ENCODE data around the gene ZDHHC18.

ZDHHC18 gene

GRCh38 chr1:26889551-26890466 lies 63.3 kb downstream of the ZDHHC18 start, which contains the start of gene GPN2 (continued):
- TF ChIP-seq ZSCAN4 (tag by site-specific recombination; IDR thresholded peaks at IDR 0.05) (no peak), ZBTB17 (tag by site-specific recombination; IDR thresholded peaks at IDR 0.05) (peak; percentile 76; the same call in 1 of the 2 replicates), ZNF394 (tag by site-specific recombination; IDR thresholded peaks at IDR 0.05; ENCODE audit: borderline replicate concordance) (peak; percentile 67), MYNN (tag by site-specific recombination; IDR thresholded peaks at IDR 0.05; ENCODE audit: borderline replicate concordance) (no peak), ZNF768 (tag by site-specific recombination; IDR thresholded peaks at IDR 0.05) (0 out of 2 replicates have a peak, but pooled peaks have one; percentile 6), ZFHX2 (tag by site-specific recombination; conservative IDR thresholded peaks at IDR 0.05) (peak; percentile 69), YY1 (tag by site-specific recombination; IDR thresholded peaks at IDR 0.05) (peak; percentile 46; the same call in 1 of the 2 replicates), ZNF239 (tag by site-specific recombination; IDR thresholded peaks at IDR 0.05) (no peak), ZNF391 (tag by site-specific recombination; IDR thresholded peaks at IDR 0.05; ENCODE audit: borderline replicate concordance, low read depth) (peak; percentile 62; the same call in 1 of the 2 replicates), ZNF280D (tag by site-specific recombination; IDR thresholded peaks at IDR 0.05) (no peak), ZNF626 (tag by site-specific recombination; IDR thresholded peaks at IDR 0.05) (no peak), PRDM10 (tag by site-specific recombination; IDR thresholded peaks at IDR 0.05) (peak; percentile 66), ZSCAN16 (tag by site-specific recombination; IDR thresholded peaks at IDR 0.05) (no peak), HOXD13 (CRISPR knock-in tag; IDR thresholded peaks at IDR 0.05; ENCODE audit: borderline replicate concordance) (no peak), ZNF366 (tag by site-specific recombination; conservative IDR thresholded peaks at IDR 0.05) (0 out of 2 replicates have a peak, but pooled peaks have one; percentile 19), YY2 (tag by site-specific recombination; IDR thresholded peaks at IDR 0.05) (peak; percentile 24; the same call in 1 of the 2 replicates), ZNF521 (tag by site-specific recombination; IDR thresholded peaks at IDR 0.05) (no peak), ZNF416 (tag by site-specific recombination; IDR thresholded peaks at IDR 0.05) (no peak), ZNF654 (tag by site-specific recombination; IDR thresholded peaks at IDR 0.05; ENCODE audit: low read depth) (no peak), ZNF600 (tag by site-specific recombination; IDR thresholded peaks at IDR 0.05) (peak; percentile 73; the same call in 1 of the 2 replicates), ZNF670 (tag by site-specific recombination; IDR thresholded peaks at IDR 0.05; ENCODE audit: low read depth) (no peak), ZNF514 (tag by site-specific recombination; IDR thresholded peaks at IDR 0.05) (no peak), ZNF146 (tag by site-specific recombination; IDR thresholded peaks at IDR 0.05) (peak; percentile 27; the same call in 1 of the 2 replicates), ZNF223 (tag by site-specific recombination; IDR thresholded peaks at IDR 0.05) (no peak), ZNF513 (tag by site-specific recombination; IDR thresholded peaks at IDR 0.05) (no peak), ZNF544 (tag by site-specific recombination; IDR thresholded peaks at IDR 0.05) (no peak), RBAK (tag by site-specific recombination; IDR thresholded peaks at IDR 0.05) (no peak), ZNF830 (tag by site-specific recombination; IDR thresholded peaks at IDR 0.05; ENCODE audit: low read depth) (no peak)
- TF ChIP-seq, protein P1, sequence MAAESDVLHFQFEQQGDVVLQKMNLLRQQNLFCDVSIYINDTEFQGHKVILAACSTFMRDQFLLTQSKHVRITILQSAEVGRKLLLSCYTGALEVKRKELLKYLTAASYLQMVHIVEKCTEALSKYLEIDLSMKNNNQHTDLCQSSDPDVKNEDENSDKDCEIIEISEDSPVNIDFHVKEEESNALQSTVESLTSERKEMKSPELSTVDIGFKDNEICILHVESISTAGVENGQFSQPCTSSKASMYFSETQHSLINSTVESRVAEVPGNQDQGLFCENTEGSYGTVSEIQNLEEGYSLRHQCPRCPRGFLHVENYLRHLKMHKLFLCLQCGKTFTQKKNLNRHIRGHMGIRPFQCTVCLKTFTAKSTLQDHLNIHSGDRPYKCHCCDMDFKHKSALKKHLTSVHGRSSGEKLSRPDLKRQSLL (tag by site-specific recombination; IDR thresholded peaks at IDR 0.05) = no peak

Data from HEK293 (cell line).